ENCODE data around the gene RTF1.
"Not testable (repeated sequence)": the region's sequence is repeated elsewhere in the genome, so short reads cannot be mapped to it uniquely, and the experiment has no call there.

The RTF1 gene

DNA sequence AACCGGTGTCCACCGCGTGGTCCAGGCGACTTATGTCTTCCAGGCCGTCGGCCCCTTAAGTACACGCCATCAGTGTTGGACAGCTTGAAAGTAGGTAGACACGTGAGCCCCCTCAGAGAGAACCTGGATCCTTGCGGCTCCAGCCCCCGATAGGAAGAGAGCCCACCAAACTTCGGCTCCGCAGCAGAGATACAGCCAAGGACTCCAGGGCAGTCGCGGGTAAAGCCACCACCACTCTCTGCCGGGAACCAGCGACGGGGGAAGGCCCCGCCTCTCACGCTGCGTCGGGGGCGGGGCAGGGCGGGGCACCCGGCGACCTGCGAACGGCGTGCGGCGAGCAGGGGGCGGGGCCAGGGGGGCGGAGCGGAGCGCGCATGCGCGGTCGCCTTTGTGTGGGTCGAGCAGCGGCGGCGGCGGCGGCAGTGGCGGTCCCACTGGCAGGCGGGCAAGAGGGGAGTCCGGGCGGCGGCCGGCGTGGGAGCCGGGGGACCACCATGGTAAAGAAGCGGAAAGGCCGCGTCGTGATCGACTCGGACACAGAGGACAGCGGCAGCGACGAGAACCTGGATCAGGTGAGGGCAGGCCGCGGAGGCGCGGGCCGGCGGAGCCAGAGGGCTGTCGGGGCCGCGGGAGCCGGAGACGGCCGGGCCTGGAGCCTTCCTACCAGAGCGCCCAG is at the start of gene RTF1:
Gene RTF1, plus strand, starts transcription at position 354 of the 676 bp plus-strand sequence. Its CDS starts 21 bp downstream, at position 375.
- DNase-seq (ENCODE audit: low read depth), result peak; percentile 32

DNA sequence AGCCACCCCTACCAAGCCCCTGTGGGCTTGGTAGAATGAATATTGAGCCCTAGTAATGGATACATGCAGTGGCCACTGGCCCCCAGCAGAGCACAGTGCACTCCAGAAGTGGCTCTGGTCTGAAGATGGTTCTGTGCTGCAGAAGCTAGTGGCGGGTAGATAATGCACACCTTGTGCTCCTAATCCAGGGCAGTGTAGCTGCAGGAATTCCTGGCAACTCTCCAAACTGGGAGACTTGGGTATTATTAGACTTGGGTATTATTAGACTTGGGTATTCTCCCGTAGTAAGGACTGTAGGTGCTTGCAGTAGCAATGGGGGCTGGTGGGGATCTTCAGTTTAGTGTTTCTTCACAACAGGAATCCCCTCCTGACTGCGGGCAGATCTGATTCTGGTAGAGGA is 49.5 kb upstream of the RTF1 start:
- no peak for DNase-seq (ENCODE audit: low read depth)

DNA sequence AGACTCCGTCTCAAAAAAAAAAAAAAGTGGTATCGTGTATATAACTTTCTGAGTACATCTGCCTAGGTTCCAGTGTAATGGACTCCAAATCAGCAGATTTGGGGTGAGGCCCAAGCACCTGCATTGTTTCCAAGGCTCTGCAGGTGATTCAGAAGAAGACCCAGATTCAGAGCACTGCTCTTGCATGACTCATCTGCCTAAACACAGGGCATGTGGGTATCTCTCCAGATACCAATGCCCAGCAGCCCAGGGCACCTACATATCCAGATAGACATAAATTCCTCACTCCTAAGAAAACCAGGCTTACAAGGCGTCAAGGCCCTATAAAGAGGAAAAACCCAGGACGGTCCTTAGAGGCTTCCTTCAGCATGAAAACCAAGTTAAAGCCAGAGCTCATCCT is 38.9 kb upstream of the RTF1 start:
- no peak for DNase-seq (ENCODE audit: low read depth)

DNA sequence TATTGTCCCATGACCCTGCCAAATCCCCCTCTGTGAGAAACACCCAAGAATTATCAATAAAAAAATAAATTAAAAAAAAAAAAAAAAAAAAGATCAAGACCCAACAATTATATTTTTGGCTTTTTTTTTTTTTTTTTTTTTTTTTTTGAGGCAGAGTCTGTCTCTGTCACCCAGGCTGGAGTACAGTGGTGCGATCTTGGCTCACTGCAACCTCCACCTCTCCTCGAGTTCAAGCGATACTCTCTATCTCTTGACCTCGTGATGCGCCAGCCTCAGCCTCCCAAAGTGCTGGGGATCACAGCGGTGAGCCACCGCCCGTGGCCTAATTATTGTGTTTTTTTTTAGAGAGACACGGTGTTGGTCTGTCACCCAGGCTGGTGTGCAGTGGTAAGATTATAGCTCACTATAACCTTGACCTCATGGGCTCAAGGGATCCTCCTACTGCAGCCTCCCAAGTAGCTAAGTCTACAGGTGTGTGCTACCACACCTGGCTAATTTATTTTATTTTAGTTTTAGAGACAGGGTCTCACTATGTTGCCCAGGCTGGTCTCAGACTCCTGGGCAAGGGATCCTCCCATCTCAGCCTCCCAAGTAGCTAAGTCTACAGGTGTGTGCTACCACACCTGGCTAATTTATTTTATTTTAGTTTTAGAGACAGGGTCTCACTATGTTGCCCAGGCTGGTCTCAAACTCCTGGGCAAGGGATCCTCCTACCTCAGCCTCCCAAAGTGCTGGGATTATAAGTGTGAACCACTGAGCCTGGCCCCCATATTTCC is 32.7 kb upstream of the RTF1 start:
- not testable (repeated sequence) for DNase-seq (ENCODE audit: low read depth)

DNA sequence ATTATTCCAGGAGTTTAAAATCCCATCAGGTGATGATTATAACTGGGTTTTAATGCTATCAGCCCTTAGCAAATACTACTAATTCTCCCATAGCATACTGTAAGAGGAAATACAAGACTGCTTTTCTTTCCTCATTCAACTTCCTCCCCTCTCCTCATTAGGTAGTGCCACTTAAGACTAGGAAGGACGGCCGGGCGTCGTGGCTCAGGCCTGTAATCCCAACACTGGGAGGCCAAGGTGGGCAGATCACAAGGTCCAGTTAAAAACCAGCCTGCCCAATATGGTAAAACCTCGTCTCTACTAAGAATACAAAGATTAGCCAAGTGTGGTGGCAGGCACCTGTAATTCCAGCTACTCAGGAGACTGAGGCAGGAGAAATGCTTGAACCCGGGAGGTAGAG is 29.2 kb upstream of the RTF1 start:
- DNase-seq (ENCODE audit: low read depth), result no peak

DNA sequence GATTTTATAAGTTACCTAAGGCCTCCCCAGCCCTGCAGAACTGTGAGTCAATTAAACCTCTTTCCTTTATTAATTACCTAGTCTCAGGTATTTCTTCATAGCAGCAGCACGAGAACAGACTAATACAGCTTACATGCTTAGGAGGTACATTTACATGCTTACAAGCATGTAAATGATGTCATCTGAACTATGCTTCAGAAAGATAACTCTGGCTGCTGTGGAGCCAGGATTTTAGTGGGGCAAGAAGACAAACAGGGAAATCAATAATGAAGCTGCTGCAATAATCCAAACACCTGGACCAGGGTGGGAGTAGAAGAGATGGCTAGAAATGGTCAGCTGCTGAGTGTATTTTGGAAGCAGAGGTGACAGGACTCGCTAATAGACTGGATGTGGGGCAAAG is 24.2 kb upstream of the RTF1 start:
- no peak for DNase-seq (ENCODE audit: low read depth)

DNA sequence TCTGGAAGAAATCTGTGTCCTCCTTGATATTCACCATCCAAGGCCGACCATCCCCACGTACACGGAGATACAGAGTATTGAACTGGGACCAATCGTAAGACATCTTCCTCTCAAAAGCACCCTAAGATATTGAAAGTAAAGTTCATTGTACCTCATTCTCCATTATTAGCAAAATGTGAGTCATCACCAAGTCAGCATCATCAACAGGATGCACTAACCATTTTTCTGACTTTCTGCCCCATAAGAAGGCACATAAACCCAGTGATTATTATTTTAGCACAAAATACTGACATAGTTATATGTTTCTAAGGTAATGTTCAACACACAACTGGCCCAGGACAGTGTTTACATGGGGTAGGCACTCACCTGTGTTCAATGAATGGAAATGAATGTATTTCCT is 22.0 kb upstream of the RTF1 start:
- no peak for DNase-seq (ENCODE audit: low read depth)

DNA sequence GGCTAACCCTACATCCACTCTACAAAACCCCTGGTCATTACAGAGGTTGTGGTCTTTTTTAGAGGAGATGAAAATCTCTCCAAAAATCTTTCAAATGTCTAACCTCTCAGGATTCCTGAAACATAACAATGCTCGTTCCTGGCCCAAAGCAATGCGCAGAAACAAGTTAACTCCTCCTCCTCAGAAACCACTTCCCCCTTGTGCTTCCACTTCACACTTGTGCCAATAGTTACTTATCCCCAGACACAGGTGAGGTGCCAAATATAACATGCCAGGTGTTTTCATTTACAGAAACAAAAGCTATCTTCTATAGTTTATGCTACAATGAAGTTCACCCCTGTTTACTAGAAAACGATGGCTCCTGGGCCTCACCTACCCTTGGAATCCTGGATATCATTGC is 20.8 kb upstream of the RTF1 start:
- DNase-seq (ENCODE audit: low read depth), result no peak

DNA sequence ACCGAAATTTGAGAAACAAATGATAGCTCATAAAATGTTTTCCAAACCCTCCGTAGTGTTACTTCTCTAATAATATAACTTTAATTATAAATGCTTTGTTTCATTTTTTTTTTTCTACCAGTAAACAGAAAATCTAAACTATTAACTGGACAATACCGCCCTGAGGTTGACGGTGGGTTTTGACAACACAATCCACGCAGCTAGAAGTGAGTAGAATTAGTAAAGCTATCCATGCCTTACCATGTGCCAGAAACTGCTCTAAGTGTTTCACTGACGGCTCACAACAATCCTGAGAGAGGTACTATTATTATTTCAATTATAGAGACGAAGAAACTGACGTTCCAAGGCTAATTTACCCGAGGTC is 15.0 kb upstream of the RTF1 start:
- no peak for DNase-seq (ENCODE audit: low read depth)

DNA sequence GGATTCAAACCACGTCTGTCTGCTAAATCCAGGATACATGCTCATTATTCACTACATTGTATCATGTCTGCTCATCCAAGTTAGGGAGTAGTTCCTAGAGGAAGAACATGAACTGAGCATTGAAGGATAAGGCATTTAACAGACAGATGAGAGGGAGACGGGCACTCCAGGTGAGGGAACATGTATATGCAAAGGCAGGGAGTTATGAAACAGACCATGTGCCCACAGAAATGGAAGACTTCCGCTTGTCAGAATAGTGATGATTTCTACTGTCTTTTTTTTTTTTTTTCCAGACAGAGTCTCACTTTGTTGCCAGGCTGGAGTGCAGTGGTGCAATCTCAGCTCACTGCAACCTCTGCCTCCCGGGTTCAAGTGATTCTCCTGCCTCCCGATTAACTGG is 9.6 kb upstream of the RTF1 start:
- DNase-seq (ENCODE audit: low read depth), result no peak

DNA sequence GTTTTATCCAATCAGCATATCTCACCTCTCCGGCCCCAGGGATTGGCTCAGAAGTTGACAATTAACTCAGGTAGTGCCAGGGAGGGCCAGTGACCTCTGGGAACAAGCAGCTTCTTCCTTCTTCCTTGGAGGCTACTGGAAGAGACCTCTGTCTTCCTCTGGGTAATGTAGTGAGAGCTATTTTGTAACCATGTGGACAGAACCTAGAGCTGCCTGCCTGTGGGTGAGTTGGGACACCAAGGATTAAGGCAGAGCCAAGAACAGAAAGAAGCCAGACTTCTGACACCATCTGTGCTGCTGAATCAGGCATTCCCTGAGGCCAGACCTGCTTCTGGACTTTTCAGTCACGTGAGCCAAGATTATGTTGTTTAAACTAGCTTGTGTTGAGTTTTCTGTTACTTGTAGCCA is 8.7 kb upstream of the RTF1 start:
- DNase-seq (ENCODE audit: low read depth), result peak; percentile 23

DNA sequence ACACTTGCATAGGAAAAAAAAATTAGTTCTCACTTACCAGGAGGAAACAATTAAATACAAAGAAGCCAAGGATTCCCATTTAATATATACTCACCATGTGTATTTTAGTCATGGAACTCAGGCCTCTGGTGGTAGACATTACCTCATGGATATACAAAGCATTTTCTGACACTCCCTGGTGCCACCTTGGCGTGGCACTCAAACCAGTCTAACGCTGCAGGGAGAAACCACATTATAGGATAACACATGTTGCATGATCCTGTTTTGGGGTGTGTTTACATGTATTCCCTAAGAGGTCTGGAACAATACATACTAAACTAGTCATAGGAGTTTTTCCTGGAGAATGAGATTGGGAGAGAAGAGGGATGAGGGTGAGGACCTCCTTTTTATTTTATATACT is 5.9 kb upstream of the RTF1 start:
- DNase-seq (ENCODE audit: low read depth), result no peak

DNA sequence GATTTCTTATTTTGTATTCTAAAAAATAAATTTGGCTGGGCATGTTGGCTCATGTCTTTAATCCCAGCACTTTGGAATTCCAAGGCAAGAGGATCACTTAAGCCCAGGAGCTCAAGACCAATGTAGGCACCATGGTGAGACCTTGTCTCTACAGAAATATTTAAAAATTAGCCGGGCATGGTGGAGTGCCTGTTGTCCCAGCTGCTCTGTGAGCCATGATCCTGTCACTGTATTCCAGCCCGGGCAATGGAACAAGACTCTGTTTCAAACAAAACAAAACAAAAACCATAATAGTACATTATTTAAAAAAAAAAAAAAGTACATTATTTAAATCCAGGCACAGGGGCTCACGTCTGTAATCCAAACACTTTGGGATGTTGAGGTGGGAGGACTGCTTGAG is 5.5 kb upstream of the RTF1 start:
- DNase-seq (ENCODE audit: low read depth), result no peak

DNA sequence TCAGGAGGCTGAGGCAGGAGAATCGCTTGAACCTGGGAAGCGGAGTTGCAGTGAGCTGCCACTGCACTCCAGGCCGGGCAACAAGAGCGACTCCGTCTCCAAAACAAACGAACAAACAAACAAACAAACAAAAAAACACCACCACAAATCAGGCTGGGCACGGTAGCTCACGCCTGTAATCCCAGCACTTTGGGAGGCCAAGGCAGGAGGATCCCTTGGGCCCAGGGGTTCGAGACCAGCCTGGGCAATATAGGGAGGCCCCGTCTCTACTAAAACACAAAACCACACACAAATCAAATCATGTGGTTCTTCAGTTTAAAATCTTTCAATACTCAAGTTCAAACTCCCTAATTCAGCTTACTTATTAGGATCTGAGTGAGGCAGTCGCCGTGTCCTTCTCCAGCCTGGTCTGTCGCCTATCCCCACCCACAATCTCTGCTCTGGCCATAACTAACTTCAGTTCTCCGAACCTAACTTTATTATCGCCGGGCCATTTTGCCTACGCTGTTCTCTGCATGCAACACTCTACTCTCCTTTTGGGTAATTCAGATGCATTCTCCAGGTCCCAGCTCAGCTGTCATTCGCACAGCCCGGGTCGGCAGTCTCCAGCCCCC is 660 bp upstream of the RTF1 start:
- DNase-seq (ENCODE audit: low read depth), result no peak

DNA sequence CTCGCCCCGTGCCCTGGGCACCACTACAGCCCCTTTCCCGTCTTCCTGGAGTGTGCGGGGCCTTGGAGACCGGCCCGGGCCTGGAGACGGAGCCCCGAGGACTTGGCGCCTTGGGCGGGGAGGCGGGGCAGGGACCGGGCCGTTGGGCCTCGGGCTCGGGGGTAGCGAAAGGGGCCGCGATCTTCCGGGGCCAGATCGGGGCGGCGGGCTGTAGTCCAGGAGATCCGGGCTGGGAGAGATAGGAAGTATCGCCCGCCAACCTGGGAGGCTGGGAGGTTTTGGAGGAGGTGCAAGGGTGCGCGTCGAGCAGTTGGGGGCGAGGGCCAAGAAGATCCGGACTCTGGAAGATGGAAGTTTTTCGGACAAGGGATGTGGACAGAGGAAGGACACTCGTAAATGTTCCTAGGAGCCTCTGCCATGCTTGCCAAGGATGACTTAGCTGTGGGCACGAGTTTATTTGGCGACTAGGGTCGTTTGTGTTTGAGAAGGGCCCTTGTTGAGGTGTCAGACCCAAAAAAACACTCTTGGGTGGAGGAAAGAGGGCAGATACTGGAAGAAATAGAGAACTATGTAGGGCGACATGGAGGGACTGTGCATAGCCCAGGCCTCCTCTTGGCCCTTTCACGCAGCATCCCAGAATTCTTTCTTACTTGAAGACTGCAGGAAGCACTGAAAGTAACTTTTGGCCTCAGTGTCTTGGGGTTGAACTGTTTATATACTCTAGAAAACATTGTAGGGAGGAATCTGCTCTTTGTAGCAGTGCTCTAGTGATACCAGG is 712 bp downstream of the RTF1 start:
- no peak for DNase-seq (ENCODE audit: low read depth)

DNA sequence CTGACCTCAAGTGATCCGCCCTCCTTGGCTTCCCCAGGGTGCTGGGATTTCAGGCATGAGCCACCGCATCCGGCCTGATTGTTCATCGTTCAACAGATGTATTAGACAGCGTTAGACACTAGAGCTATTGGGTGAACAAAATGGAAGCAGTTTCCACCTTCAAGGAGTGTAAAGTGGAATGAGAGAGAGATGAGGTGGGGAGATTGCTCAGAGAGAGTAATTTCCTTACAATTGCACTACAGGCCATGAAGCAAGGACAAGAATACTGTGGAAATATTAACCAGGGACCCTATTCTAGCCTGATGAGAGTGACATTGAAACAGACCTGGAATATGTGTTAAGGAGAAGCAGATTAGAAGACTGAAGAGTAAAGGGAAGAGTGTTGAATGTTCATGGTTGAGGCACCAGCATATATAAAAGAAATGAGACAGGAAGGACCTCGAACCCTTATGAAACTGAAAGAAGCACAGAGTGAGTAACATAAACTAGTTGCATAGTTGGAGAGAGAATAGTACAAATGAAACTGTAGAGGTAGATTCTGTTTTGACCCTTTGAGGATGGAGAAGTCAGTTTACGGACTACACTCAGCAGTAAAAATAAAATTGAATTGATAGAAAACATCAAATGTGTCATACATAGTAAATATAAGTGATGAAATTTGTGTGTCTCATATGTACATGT is 7.2 kb downstream of the RTF1 start:
- DNase-seq (ENCODE audit: low read depth), result no peak

DNA sequence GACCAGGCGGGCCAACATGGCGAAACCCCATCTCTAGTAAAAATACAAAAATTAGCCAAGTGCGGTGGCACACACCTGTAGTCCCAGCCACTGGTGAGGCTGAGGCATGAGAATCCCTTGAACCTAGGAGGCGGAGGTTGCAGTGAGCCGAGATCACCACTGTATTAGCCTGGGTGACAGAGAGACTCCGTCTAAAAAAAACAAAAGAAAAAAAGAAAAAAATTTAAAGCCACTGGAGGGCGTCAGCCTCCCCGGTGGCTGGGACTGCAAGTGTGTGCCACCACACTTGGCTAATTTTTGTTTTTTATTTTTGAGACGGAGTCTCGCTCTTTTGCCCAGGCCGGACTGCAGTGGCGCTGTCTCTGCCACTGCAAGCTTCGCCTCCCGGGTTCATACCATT is 7.9 kb downstream of the RTF1 start:
- no peak for DNase-seq (ENCODE audit: low read depth)

DNA sequence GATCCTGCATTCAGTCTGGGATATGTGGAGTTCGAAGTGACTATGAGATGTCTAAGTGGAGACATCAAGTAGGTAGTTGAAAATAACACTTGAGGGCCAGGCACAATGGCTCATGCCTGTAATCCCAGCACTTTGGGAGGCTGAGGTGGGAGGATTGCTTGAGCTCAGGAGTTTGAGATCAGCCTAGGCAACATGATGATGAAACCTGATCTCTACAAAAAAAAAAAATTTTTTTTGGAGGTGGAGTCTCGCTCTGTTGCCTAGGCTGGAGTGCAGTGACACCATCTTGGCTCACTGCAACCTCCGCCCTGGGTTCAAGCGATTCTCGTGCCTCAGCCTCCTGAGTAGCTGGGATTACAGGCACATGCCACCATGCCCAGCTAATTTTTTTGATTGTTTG is 9.0 kb downstream of the RTF1 start:
- not testable (repeated sequence) for DNase-seq (ENCODE audit: low read depth)

DNA sequence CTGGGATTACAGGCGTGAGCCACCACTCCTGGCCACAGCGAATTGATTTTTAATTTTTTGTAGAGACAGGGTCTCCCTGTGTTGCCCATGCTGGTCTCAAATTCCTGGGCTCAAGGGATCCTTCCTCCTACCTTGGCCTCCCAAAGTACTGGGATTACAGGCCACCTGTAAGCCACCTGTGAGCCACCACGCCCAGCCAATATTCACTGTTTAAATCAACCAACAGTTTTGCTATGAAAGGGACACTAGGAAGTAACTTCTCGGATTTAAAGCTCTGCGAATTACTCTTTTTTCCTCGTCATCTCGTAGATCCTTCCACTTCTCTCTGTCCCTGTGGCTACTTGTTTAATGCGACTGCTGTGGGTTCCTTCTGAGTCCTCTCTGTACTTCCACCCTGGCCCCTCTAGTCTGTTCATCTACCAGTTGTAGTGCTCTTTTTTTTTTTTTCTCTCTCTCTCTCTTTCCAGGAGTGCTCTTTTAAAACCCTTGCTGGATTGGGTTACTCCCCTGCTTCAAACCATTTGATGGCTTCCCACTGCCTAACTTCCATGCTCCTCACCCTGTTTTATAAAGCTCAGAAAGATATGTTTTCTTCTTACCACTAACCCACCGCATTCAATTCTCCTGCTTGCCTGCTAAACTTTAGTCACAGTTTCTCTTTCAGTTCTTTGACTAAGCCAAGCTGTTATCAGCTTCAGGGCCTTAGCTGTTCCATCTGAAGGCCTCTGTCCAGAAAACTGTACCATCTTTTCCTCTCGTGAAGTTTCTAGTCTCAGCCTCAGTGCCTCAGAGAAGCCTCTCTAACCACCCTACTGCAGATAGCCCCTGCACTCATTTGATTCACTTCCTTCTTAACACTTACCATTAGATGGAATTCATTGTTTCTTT is 12.4 kb downstream of the RTF1 start:
- no peak for DNase-seq (ENCODE audit: low read depth)

DNA sequence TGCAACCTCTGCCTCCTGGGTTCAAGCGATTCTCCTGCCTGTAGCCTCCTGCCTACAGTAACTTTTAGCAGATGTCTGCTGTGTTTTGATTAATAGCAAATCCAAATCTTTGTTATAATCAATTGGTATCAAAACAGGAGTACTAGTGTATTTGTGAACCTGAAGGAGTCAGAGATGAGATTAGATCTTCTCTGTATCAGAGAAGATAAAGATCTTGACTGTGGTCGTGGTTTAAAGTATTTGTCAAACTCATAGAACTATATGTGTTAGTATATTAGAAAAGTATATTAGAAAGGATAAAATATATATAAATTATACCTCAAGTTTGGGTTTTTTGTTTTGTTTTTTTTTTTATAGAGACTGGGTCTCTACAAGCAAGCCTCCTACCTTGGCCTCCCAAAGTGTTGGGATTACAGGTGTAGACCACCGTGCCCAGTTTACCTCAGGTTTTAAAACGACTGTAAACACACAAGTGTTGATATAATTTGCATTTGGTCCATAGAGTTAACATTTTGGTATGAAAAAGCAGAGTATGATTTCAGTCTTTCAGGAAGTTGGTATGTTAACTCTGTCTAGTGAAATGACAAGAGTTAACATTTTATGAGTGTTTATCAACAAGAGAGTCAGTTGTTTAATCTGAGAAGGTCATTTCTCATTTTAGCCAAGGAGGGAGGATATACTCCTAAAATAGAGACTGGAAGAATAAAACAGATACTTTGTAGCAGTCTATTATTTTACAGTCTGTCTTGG is 18.3 kb downstream of the RTF1 start:
- DNase-seq (ENCODE audit: low read depth), result no peak
